Progenitor cell of endocrine pancreas (in vitro differentiated cells): ENCODE results near the gene BIN1. TPM values are rescaled to one million over a fixed set of nuclear protein-coding genes. Genes with fewer than 3 reads are reported as not detected.

Experiments used
- DNase-seq: peaks from one replicate; pipeline ENCODE4 v3.0.0; 2021; ENCODE audit warnings: low spot score; ENCODE audit not compliant: unreplicated experiment
- H3K27ac Mint-ChIP-seq: 2 replicates; pipeline ENCODE4 v1.8.0; 2021; ENCODE audit warnings: mild to moderate bottlenecking, moderate library complexity, mixed read lengths
- H3K27me3 Mint-ChIP-seq: 2 replicates; pipeline ENCODE4 v1.8.0; 2021; ENCODE audit warnings: mixed read lengths
- H3K36me3 Mint-ChIP-seq: 2 replicates; pipeline ENCODE4 v1.8.0; 2022; ENCODE audit warnings: mixed read lengths; ENCODE audit not compliant: insufficient read depth
- H3K4me1 Mint-ChIP-seq: 2 replicates; pipeline ENCODE4 v1.8.0; 2021; ENCODE audit warnings: low read depth, mixed read lengths
- H3K4me3 Mint-ChIP-seq: 2 replicates; pipeline ENCODE4 v1.8.0; 2021; ENCODE audit warnings: low read depth, mild to moderate bottlenecking, moderate library complexity, mixed read lengths
- H3K9me3 Mint-ChIP-seq: 2 replicates; pipeline ENCODE4 v1.8.0; 2021; ENCODE audit warnings: low read depth, mixed read lengths
- total RNA-seq: library from RNA; stranded (reverse); gene quantifications from 2 replicates; pipeline ENCODE4 v1.2.1, GENCODE V29; 2021
- TF ChIP-seq, protein P1 (sequence below): fragments of 200-600 bp; sonication (generic); IDR thresholded peaks from one replicate; pipeline ENCODE4 v1.5.0; 2021; ENCODE audit warnings: antibody characterized with exemption, mild to moderate bottlenecking; ENCODE audit not compliant: unreplicated experiment

The BIN1 gene
- total RNA-seq, 1 donor from 2014 or later: 66.0 TPM

DNA sequence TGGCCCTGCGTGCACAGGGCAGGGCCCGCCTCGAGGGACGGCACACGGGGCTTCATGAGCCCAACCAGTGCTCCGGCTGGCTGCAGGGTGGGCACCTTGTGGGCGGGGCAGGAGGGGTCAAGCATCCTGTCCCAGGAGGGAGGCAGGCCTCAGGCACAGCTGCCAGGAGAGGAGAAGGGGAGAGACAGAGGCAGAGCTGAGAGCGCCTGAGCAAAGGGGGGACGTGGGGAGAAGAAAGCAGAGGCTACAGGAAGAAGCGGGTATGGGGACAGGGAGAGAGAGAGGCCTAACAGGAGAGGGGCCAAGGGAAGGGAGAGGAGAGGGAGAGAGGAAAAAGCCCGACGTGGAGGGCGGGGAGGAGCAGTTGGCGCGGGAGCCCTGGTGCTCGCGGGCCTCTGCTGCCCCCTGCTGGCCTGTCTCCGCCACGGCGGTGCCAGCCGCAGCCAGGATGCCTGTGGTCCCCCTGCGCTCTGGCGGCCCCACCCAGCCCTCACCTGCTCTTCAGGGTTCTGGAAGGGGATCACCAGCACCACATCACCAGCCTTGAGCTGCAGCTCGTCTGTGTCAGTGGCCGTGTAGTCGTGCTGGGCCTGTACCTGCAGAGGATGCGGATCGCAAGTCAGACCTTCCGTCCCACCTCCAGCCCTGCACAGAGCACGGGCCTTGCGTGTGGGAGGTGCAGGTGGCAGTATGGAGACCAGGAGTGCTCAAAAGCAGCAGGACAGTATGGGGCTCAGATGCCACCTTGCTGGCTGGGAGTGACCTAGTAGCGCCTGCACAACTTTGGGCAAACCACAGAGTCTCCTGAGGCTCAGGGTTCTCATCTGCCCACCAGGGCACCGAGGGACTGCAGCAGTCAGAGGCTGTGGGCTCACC is 56.8 kb downstream of the BIN1 start:
- DNase-seq: peak; percentile 72
- TF ChIP-seq, protein P1, sequence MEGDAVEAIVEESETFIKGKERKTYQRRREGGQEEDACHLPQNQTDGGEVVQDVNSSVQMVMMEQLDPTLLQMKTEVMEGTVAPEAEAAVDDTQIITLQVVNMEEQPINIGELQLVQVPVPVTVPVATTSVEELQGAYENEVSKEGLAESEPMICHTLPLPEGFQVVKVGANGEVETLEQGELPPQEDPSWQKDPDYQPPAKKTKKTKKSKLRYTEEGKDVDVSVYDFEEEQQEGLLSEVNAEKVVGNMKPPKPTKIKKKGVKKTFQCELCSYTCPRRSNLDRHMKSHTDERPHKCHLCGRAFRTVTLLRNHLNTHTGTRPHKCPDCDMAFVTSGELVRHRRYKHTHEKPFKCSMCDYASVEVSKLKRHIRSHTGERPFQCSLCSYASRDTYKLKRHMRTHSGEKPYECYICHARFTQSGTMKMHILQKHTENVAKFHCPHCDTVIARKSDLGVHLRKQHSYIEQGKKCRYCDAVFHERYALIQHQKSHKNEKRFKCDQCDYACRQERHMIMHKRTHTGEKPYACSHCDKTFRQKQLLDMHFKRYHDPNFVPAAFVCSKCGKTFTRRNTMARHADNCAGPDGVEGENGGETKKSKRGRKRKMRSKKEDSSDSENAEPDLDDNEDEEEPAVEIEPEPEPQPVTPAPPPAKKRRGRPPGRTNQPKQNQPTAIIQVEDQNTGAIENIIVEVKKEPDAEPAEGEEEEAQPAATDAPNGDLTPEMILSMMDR: peak; percentile 98
- no peaks in the 10 kb centered on the region for H3K9me3 Mint-ChIP-seq
- no peak overlapping the region for H3K27ac Mint-ChIP-seq
- peaks cover 4% of the 10 kb centered on the region for H3K36me3 Mint-ChIP-seq
- H3K27me3 Mint-ChIP-seq: no peaks in the 10 kb centered on the region
- no peak overlapping the region for H3K4me3 Mint-ChIP-seq
- peaks cover 1% of the 10 kb centered on the region for H3K4me1 Mint-ChIP-seq

DNA sequence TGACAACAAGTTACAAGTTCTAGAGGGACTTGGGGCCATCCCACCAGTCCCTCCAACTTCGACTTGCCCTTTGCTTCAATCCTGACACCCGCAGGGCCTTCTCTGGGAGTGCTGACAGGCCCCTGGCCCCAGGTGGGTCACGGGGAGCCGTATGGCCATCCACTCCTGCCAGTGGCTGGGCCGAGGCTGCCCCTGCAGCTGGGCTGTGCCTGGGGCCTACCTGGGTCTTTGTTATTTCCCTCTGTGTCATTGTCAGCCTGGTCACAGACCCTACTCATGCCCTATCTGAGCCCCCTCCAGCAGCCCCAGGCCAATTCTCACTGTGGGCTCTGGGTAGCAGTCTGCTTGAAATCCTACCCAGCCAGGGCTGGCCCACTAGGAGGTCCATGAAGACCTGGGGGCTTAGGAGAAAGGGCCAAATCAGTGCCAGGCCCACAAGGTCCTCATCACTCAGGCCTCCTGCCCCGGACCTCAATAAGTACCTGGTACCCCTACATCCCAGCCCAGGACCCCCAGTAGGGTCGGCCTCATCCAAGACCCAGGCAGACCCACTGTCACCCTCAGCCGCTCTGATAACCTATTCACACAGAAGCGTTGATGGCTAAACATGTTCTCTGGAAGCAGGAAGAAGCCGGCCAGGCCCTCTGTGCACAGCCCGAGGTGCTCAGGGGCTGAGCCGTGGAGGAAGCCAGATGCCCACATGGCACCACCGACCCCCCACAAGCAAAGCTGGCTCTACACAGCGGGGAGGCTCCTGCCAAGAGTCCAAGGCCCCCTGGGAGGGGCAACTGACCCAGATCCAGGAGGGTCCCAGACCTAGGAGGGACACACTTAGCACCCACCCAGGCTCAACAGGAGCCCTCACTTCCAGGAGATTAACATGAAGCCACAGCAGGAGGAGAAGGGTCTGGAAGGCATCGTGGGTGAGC is 57.7 kb downstream of the BIN1 start:
- Mint-ChIP-seq H3K4me1 (peaks cover under 1% of the 10 kb centered on the region), H3K27me3 (no peaks in the 10 kb centered on the region), H3K27ac (no peak overlapping the region), H3K9me3 (no peaks in the 10 kb centered on the region), H3K4me3 (no peak overlapping the region), H3K36me3 (peaks cover 4% of the 10 kb centered on the region)
- TF ChIP-seq, protein P1: no peak
- no peak for DNase-seq

DNA sequence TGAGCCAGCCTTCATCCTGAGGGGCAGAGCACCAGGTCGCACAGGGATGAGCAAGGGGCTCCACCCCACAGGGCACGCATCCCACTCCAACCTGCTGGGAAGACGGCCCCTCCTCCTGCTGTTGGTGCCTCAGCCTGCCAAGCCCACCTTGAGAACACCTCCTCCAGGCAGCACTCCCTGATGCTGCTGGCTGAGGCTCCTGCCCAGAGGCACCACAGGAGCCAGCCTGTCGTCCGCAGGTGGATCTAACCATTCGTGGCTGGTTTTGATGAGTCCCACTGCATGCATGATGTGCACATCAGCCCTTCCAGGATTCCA is 58.4 kb downstream of the BIN1 start:
- no peak overlapping the region for H3K27ac Mint-ChIP-seq

DNA sequence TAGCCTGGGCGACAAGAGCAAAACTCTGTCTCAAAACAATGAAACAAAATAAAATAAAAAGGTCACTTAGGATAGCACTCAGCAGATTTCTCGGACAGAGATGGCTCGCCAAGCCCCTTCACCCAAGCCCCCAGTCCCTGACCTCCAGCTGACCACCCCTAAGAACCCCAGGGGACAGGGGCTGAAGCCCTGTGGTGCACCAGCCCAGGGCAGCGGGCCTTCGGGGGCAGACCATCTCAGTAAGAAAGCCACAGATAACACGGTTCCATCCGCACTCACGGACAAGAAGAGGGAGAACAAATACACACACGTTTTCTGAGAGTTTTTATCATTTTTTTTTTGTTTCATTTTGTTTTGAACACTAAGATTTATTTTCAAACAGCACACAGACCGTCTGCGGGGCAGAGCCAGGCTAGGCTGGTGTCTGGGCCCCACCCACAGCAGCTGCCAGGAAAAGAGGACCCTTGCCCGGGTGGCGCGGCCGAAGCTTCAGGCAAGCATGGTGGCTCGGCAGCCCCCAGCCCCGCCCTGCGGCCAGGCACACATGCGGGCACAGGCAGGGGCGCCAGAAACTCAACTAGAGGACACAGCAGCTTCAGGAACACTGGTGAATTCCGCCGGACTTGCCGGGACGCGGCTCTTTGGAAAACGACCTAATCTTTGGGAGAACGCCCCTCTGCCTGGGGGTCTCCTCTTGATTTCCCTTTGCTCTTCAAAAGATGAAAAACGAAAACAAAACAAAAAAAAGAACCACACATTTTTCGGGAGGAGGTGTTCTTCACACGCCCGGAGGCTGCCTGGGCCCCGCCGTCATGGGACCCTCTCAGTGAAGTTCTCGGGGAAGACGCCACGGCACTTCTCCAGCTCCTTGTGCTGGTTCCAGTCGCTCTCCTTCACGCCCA is 59.0 kb downstream of the BIN1 start:
- Mint-ChIP-seq H3K4me3 (no peak overlapping the region), H3K4me1 (no peaks in the 10 kb centered on the region), H3K27ac (no peak overlapping the region), H3K36me3 (peaks cover 4% of the 10 kb centered on the region), H3K9me3 (no peaks in the 10 kb centered on the region), H3K27me3 (no peaks in the 10 kb centered on the region)
- TF ChIP-seq, protein P1: no peak
- no peak for DNase-seq

More for the DNA sequence above, 58.4 kb downstream of the BIN1 start:
- H3K36me3 Mint-ChIP-seq: peaks cover 4% of the 10 kb centered on the region
- H3K4me1 Mint-ChIP-seq: no peaks in the 10 kb centered on the region
- no peaks in the 10 kb centered on the region for H3K27me3 Mint-ChIP-seq
- TF ChIP-seq, protein P1: no peak
- no peaks in the 10 kb centered on the region for H3K9me3 Mint-ChIP-seq
- no peak for DNase-seq
- no peak overlapping the region for H3K4me3 Mint-ChIP-seq

DNA sequence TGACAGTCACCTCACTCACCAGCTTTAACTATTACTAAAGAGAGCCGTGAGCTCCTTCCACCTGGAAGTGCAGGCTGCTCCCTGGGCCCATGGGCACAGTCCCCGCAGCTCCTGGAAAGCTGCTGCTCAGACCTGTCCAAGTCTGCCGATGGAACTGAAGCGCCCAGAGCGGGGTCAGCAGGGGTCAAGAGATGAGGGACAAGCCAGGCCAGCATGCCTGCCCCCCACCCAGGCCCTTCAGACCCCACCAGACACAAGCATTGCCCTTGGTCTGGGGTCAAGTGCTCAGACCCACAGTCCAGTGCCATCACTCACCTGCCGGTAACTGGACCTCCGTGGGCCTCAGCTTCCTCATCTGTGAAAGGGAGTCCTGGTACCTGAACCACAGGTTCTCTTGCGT is 59.9 kb downstream of the BIN1 start:
- Mint-ChIP-seq H3K9me3 (no peaks in the 10 kb centered on the region), H3K27me3 (no peaks in the 10 kb centered on the region), H3K4me1 (no peaks in the 10 kb centered on the region), H3K36me3 (peaks cover 4% of the 10 kb centered on the region), H3K4me3 (no peak overlapping the region), H3K27ac (no peak overlapping the region)
- DNase-seq: no peak
- TF ChIP-seq, protein P1: no peak
